Right atrium auricular region (tissue), 2 donors: ENCODE measurements around the gene MT1F. TPM values are rescaled to one million over a fixed set of nuclear protein-coding genes. Genes with fewer than 3 reads are reported as not detected.
A peak's percentile ranks its signal among the peaks of the same experiment; 100 is the strongest.

Experiments used
- DNase-seq: peaks from one replicate; pipeline ENCODE4 v3.0.0-alpha.2; 2019; ENCODE audit warnings: low spot score
- H3K27ac ChIP-seq, 2 donors: fragments of 200-600 bp; sonication (generic); 1 replicate in 1 of 2; 2 replicates in 1 of 2; pipeline ENCODE4 v1.5.1; 2016 to 2019
- H3K27me3 ChIP-seq, 2 donors: fragments of 200-600 bp; sonication (generic); one replicate each; pipeline versions ENCODE4 v1.5.1 to v1.6.0; 2017 to 2019
- H3K36me3 ChIP-seq: fragments of 200-600 bp; sonication (generic); one replicate; pipeline ENCODE4 v1.5.1; 2016
- H3K4me1 ChIP-seq, 2 donors: fragments of 200-600 bp; sonication (generic); one replicate each; pipeline versions ENCODE4 v1.5.1 to v1.6.0; 2017 to 2019
- H3K4me3 ChIP-seq, 2 donors: fragments of 200-600 bp; sonication (generic); 1 replicate in 1 of 2; 2 replicates in 1 of 2; pipeline ENCODE4 v1.5.1; 2017 to 2019; ENCODE audit warnings: mild to moderate bottlenecking in 1 of 2, moderate library complexity in 1 of 2
- H3K9me3 ChIP-seq, 2 donors: fragments of 200-600 bp; sonication (generic); one replicate each; pipeline ENCODE4 v1.5.1; 2019
- CTCF ChIP-seq, 2 donors: fragments of 200-600 bp; sonication (generic); IDR thresholded peaks; one replicate each; pipeline ENCODE4 v1.5.1; 2019; ENCODE audit warnings: antibody characterized with exemption in 2 of 2
- total RNA-seq, 2 donors: library from RNA; depleted of rRNA; stranded (reverse); fragments of >200 nt; gene quantifications; one replicate each; pipeline ENCODE4 v1.1.0, GENCODE V29; 2016

The MT1F gene
- total RNA-seq, 2 donors from 2014 or later = 3.2 to 6.1 TPM

GRCh38 chr16:56629531-56629930 lies 28.2 kb upstream of the MT1F start:
- Histone ChIP-seq H3K4me3 (no peak overlapping the region), H3K36me3 (no peaks in the 10 kb centered on the region), H3K4me1 (peaks cover 0 to 40% of the 10 kb centered on the region in 2 donors), H3K27ac (peak overlapping the region; percentile 14 to 46), H3K27me3 (no peaks in the 10 kb centered on the region), H3K9me3 (no peaks in the 10 kb centered on the region)
- DNase-seq = no peak
- no peak for TF ChIP-seq CTCF (IDR thresholded peaks at IDR 0.05)

DNA sequence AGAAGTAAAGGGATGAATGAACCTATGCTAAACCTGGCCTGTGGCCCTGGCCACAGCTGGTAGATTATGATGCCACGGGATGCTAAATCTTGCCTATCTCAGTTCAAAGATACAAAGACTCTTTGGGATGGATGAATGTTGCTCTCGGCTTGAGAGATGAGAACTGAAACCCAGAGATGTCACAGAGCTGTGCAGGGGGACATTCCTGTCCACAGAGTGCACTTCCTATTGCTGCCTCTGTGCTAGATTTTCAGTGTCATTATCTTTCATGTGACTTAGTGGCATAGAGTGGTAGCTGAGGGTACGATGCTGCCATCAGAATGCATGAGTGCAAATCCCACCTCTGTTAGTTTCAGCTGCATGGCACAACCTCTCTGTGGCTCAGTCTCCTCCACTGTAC lies 27.6 kb upstream of the MT1F start:
- Histone ChIP-seq H3K36me3 (no peaks in the 10 kb centered on the region), H3K4me3 (no peak overlapping the region), H3K27me3 (no peaks in the 10 kb centered on the region), H3K27ac (no peak overlapping the region), H3K9me3 (no peaks in the 10 kb centered on the region), H3K4me1 (peaks cover 0 to 40% of the 10 kb centered on the region in 2 donors)
- no peak for TF ChIP-seq CTCF (IDR thresholded peaks at IDR 0.05)
- no peak for DNase-seq

DNA sequence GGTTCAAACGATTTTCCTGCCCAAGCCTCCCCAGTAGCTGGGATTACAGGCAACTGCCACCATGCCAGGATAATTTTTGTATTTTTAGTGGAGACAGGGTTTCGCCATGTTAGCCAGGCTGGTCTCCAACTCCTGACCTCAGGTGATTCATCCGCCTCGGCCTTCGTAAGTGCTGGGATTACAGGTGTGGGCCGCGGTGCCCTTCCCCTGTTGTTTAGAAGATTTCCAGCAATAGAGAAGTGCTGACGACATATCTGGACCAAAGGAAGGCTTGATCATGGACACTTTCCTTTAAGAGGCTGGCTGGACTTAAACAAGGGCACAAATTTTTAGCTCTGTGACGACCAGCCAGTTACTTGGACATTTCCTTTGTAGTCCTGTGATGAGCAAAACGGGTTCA lies 26.6 kb upstream of the MT1F start:
- Histone ChIP-seq H3K27me3 (no peaks in the 10 kb centered on the region), H3K9me3 (no peaks in the 10 kb centered on the region), H3K27ac (peak overlapping the region; percentile 79 to 81), H3K4me1 (peaks cover 0 to 43% of the 10 kb centered on the region in 2 donors), H3K36me3 (no peaks in the 10 kb centered on the region), H3K4me3 (no peak overlapping the region)
- DNase-seq = no peak
- TF ChIP-seq CTCF (IDR thresholded peaks at IDR 0.05) = no peak

DNA sequence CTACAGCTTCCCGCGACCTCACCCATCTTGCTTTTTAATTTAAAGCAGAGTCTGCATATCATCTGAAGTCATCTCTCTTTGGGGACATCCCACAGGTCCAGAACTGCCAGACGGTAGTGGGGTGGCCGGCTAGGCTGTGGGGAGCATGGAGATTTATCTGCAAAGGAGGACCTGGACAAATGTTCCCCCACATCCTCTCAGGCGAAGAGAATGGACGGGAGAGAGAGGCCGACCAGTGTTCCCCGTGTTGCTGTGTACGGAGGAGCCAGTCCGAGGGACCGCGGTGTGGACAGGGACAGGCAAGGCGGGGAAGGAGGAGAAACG lies 26.0 kb upstream of the MT1F start:
- no peaks in the 10 kb centered on the region for H3K9me3 ChIP-seq
- peak overlapping the region; percentile 79 to 81 for H3K27ac ChIP-seq
- TF ChIP-seq CTCF (IDR thresholded peaks at IDR 0.05) = no peak
- peak overlapping the region; percentile 39 to 58 for H3K4me3 ChIP-seq
- peaks cover 0 to 37% of the 10 kb centered on the region in 2 donors for H3K4me1 ChIP-seq
- DNase-seq = no peak
- no peaks in the 10 kb centered on the region for H3K36me3 ChIP-seq
- no peaks in the 10 kb centered on the region for H3K27me3 ChIP-seq

DNA sequence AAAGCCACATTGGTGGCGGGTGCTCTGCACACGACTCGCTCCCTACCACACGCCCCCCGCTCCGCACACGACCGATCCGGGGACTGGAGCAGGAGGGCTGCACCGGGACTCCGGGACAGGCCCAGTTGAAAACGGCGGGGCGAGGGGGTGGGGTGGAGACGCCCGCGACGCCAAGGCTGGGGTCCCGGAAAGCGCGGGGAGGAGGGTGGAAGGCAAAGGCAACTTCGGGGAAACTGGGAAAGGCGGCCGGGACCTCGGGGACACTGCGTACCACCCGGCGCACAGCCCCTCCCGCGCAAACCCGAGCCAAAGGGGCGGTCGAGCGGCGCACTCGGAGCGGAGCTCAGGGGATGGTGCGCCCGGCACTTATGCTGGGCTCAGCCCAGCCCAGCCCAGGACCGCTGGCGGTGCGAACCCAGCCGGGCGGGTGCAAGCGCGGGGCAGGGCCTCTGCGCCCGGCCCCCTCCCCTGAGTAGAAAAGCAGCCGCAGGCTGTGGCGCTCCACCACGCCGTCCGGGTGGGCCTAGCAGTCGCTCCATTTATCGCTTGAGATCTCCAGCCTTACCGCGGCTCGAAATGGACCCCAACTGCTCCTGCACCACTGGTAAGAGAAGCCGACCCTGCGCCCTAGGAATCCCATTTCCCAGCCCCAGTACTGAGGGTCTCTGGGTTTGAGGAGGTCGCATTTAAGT lies 25.5 kb upstream of the MT1F start, which contains the start of gene MT1M:
Gene MT1M (plus strand): TSS at position 504 of the 692 bp plus-strand sequence. CDS start 73 bp downstream, at position 577.
- H3K36me3 ChIP-seq = no peaks in the 10 kb centered on the region
- H3K9me3 ChIP-seq = no peaks in the 10 kb centered on the region
- H3K4me1 ChIP-seq = peaks cover 0 to 32% of the 10 kb centered on the region in 2 donors
- DNase-seq = peak; percentile 68
- peak within 1 kb of the TSS; percentile 79 to 81 for H3K27ac ChIP-seq
- no peaks in the 10 kb centered on the region for H3K27me3 ChIP-seq
- H3K4me3 ChIP-seq = peak within 1 kb of the TSS; percentile 39 to 58
- peak in 1 of 2 donors; percentile 16 for TF ChIP-seq CTCF (IDR thresholded peaks at IDR 0.05)
